NCI-H510A (cell line): ENCODE results near the gene SQSTM1.

Experiments used
- DNase-seq: peaks from one replicate; lab custom pipeline; 2025; lab: John Stamatoyannopoulos, UW

Gene SQSTM1

GRCh38 chr5:179795049-179795862 is 25.4 kb upstream of the SQSTM1 start:
- peak; percentile 68 for DNase-seq

GRCh38 chr5:179795863-179796833 is 24.6 kb upstream of the SQSTM1 start:
- peak; percentile 53 for DNase-seq

- DNase-seq = no peak
Observed at GRCh38 chr5:179796877-179797608, 23.7 kb upstream of the SQSTM1 start.

- no peak for DNase-seq
Observed at GRCh38 chr5:179797741-179798140, 23.0 kb upstream of the SQSTM1 start.

GRCh38 chr5:179798144-179798770 is 22.4 kb upstream of the SQSTM1 start:
- DNase-seq = no peak

GRCh38 chr5:179798771-179799643 is 21.7 kb upstream of the SQSTM1 start:
- no peak for DNase-seq

GRCh38 chr5:179799644-179799973 is 21.1 kb upstream of the SQSTM1 start:
- no peak for DNase-seq

- no peak for DNase-seq
Observed at GRCh38 chr5:179800071-179800695, 20.5 kb upstream of the SQSTM1 start.

GRCh38 chr5:179800696-179801201 is 20.0 kb upstream of the SQSTM1 start:
- no peak for DNase-seq

GRCh38 chr5:179801304-179802206 is 19.1 kb upstream of the SQSTM1 start:
- DNase-seq = peak; percentile 29

GRCh38 chr5:179802207-179802883 is 18.4 kb upstream of the SQSTM1 start:
- DNase-seq = no peak

GRCh38 chr5:179802950-179803562 is 17.6 kb upstream of the SQSTM1 start:
- peak; percentile 83 for DNase-seq

GRCh38 chr5:179803651-179804554 is 16.8 kb upstream of the SQSTM1 start:
- no peak for DNase-seq

GRCh38 chr5:179804555-179804947 is 16.2 kb upstream of the SQSTM1 start:
- DNase-seq = no peak

- no peak for DNase-seq
Observed at GRCh38 chr5:179805070-179805528, 15.6 kb upstream of the SQSTM1 start.

GRCh38 chr5:179805529-179806249 is 15.0 kb upstream of the SQSTM1 start:
- DNase-seq = no peak
